Spinal cord (tissue), 10 donors: Measurements from ENCODE around the gene RMDN2. TPM values are rescaled to one million over a fixed set of nuclear protein-coding genes. Genes with fewer than 3 reads are reported as not detected.
"Not testable (repeated sequence)": the region's sequence is repeated elsewhere in the genome, so short reads cannot be mapped to it uniquely, and the experiment has no call there.

Source experiments
- DNase-seq, 6 donors: peaks; one replicate each; pipeline versions ENCODE4 v3.0.0 to v3.0.0-alpha.2; 2013 to 2015; ENCODE audit warnings: low spot score in 6 of 6, low read depth in 4 of 6
- H3K27ac ChIP-seq: one replicate; pipeline ENCODE4 v1.5.1; 2013; ENCODE audit warnings: low read depth, low read length, control low read depth
- H3K27me3 ChIP-seq: one replicate; pipeline ENCODE4 v1.6.1; 2013; ENCODE audit warnings: low read length; ENCODE audit not compliant: control insufficient read depth, insufficient read depth
- H3K36me3 ChIP-seq: one replicate; pipeline ENCODE4 v1.6.1; 2013; ENCODE audit warnings: low read length; ENCODE audit not compliant: control insufficient read depth, insufficient read depth
- H3K4me1 ChIP-seq: one replicate; pipeline ENCODE4 v1.6.1; 2013; ENCODE audit warnings: low read length; ENCODE audit not compliant: control insufficient read depth, insufficient read depth
- H3K4me3 ChIP-seq: one replicate; pipeline ENCODE4 v1.5.1; 2013; ENCODE audit warnings: low read depth, low read length, control low read depth
- H3K9me3 ChIP-seq: one replicate; pipeline ENCODE4 v1.6.1; 2013; ENCODE audit warnings: low read length; ENCODE audit not compliant: control insufficient read depth, insufficient read depth
- WGBS: methylation state at CpG from one replicate; pipeline ENCODE4 v1.1.5; 2013; ENCODE audit warnings: missing lambda C conversion rate; ENCODE audit not compliant: insufficient coverage; 5-methylcytosine and 5-hydroxymethylcytosine counted together
- polyA plus RNA-seq, 2 donors: library from polyadenylated mRNA; unstranded; fragments of 120-200 nt; gene quantifications; one replicate each; pipeline ENCODE4 v1.2.1, GENCODE V29; 2013; ENCODE audit not compliant: insufficient read length in 2 of 2
- total RNA-seq, 2 donors: library from RNA; depleted of rRNA in 1 of 2; stranded (reverse); fragments of 120-200 nt in 1 of 2; fragments of >200 nt in 1 of 2; gene quantifications; one replicate each; pipeline versions ENCODE4 v1.2.3 to v1.2.4, GENCODE V29; 2013 to 2014
- donor health status: healthy.

Gene RMDN2
- total and polyA plus RNA-seq, 4 donors: 5.4 to 16.7 (median 11.4) TPM

DNA sequence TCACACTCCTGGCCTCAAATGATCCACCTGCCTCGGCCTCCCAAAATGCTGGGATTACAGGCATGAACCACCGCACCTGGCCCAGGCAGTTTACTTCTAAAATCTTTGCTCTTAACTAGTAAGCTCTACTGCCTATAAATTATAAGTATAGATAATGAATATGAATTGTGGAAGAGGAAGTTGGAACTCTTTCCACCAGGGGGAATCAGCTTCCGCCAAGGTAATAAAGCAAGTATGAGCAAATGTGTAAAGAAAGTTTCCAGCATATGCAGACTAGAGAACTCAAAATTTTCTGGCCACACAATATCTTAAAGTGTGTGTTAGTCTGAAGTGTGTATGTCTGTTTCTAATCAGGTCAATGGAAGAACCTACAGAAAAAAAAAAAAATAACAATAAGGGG is 68.1 kb downstream of the RMDN2 start:
- no CpG with 5 or more reads among the region's 3 CpGs for WGBS
- H3K4me1 ChIP-seq: no peaks in the 10 kb centered on the region
- no peaks in the 10 kb centered on the region for H3K9me3 ChIP-seq
- no peaks in the 10 kb centered on the region for H3K27me3 ChIP-seq
- no peak overlapping the region for H3K27ac ChIP-seq
- no peak overlapping the region for H3K4me3 ChIP-seq
- DNase-seq: no peak
- H3K36me3 ChIP-seq: peaks cover 1% of the 10 kb centered on the region

GRCh38 chr2:37997629-37998028 is 72.5 kb downstream of the RMDN2 start:
- Histone ChIP-seq H3K9me3 (no peaks in the 10 kb centered on the region), H3K27ac (no peak overlapping the region), H3K4me3 (no peak overlapping the region), H3K27me3 (no peaks in the 10 kb centered on the region), H3K36me3 (peaks cover 6% of the 10 kb centered on the region), H3K4me1 (no peaks in the 10 kb centered on the region)
- WGBS: no CpG with 5 or more reads among the region's 1 CpG
- no peak for DNase-seq

GRCh38 chr2:38000485-38001222 is 75.6 kb downstream of the RMDN2 start:
- Histone ChIP-seq H3K9me3 (no peaks in the 10 kb centered on the region), H3K4me3 (no peak overlapping the region), H3K27me3 (no peaks in the 10 kb centered on the region), H3K36me3 (peaks cover 6% of the 10 kb centered on the region), H3K27ac (no peak overlapping the region), H3K4me1 (no peaks in the 10 kb centered on the region)
- 100% methylated on average over 1 of the region's 1 CpG for WGBS
- no peak for DNase-seq

DNA sequence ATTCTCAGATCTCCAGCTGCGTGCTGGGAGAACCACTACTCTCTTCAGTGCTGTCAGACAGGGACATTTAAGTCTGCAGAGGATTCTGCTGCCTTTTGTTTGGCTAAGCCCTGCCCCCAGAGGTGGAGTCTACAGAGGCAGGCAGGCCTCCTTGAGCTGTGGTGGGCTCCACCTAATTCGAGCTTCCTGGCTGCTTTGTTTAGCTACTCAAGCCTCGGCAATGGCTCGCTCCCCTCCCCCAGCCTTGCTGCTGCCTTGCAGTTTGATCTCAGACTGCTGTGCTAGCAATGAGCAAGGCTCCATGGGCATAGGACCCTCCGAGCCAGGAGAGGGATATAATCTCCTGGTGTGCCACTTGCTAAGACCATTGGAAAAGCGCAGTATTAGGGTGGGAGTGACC is 85.1 kb downstream of the RMDN2 start:
- not testable (repeated sequence) for H3K9me3 ChIP-seq, H3K27ac ChIP-seq, DNase-seq, H3K27me3 ChIP-seq, H3K36me3 ChIP-seq, H3K4me1 ChIP-seq, H3K4me3 ChIP-seq
- 85% methylated on average over 5 of the region's 6 CpGs for WGBS

GRCh38 chr2:38010995-38011394 is 85.9 kb downstream of the RMDN2 start:
- no peaks in the 10 kb centered on the region for H3K4me1 ChIP-seq
- H3K9me3 ChIP-seq: no peaks in the 10 kb centered on the region
- H3K27ac ChIP-seq: no peak overlapping the region
- H3K4me3 ChIP-seq: no peak overlapping the region
- WGBS: 88% methylated on average over 1 of the region's 1 CpG
- no peaks in the 10 kb centered on the region for H3K27me3 ChIP-seq
- no peak for DNase-seq
- no peaks in the 10 kb centered on the region for H3K36me3 ChIP-seq

DNA sequence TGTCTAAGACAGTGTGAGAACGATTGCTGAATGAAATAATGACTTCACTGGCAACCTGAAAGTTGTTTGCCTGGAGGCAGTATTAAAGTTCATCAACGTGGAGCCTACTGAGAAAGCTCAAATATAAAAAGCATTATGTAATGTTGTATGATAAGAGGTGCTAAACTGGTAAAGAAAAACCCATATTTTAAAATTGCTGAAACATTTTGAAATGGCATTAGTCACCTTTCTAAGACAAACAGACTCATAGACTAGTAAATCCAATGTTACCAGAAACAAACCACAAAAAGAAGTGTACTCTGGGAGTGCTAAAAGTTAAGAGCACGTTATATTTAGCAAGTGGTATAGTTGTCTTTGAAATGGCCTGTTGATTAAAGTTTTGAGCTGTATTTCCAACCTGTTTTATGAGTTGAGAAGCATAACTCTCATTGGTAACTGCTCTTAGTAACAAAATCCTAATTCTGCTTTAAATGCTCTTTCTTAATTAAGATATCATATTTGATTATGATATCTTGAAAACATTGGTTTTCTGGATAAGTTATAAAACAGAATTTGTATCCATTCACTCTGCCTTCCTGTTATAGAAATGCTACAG is 88.2 kb downstream of the RMDN2 start:
- WGBS: 73% methylated on average over 2 of the region's 3 CpGs

GRCh38 chr2:38016219-38016618 is 91.1 kb downstream of the RMDN2 start:
- no peak for DNase-seq
- no peak overlapping the region for H3K27ac ChIP-seq
- no peaks in the 10 kb centered on the region for H3K36me3 ChIP-seq
- H3K4me1 ChIP-seq: no peaks in the 10 kb centered on the region
- no peaks in the 10 kb centered on the region for H3K9me3 ChIP-seq
- WGBS: no CpG with 5 or more reads among the region's 1 CpG
- no peaks in the 10 kb centered on the region for H3K27me3 ChIP-seq
- no peak overlapping the region for H3K4me3 ChIP-seq

More for the DNA sequence above, 88.2 kb downstream of the RMDN2 start:
- Histone ChIP-seq H3K36me3 (no peaks in the 10 kb centered on the region), H3K4me1 (no peaks in the 10 kb centered on the region), H3K27ac (no peak overlapping the region), H3K27me3 (no peaks in the 10 kb centered on the region), H3K9me3 (no peaks in the 10 kb centered on the region), H3K4me3 (no peak overlapping the region)
- DNase-seq: no peak

GRCh38 chr2:38017836-38018235 is 92.7 kb downstream of the RMDN2 start:
- Histone ChIP-seq H3K27ac (no peak overlapping the region), H3K9me3 (no peaks in the 10 kb centered on the region), H3K4me3 (no peak overlapping the region), H3K27me3 (no peaks in the 10 kb centered on the region), H3K36me3 (no peaks in the 10 kb centered on the region), H3K4me1 (no peaks in the 10 kb centered on the region)
- 74% methylated on average over 6 of the region's 7 CpGs for WGBS
- DNase-seq: no peak

DNA sequence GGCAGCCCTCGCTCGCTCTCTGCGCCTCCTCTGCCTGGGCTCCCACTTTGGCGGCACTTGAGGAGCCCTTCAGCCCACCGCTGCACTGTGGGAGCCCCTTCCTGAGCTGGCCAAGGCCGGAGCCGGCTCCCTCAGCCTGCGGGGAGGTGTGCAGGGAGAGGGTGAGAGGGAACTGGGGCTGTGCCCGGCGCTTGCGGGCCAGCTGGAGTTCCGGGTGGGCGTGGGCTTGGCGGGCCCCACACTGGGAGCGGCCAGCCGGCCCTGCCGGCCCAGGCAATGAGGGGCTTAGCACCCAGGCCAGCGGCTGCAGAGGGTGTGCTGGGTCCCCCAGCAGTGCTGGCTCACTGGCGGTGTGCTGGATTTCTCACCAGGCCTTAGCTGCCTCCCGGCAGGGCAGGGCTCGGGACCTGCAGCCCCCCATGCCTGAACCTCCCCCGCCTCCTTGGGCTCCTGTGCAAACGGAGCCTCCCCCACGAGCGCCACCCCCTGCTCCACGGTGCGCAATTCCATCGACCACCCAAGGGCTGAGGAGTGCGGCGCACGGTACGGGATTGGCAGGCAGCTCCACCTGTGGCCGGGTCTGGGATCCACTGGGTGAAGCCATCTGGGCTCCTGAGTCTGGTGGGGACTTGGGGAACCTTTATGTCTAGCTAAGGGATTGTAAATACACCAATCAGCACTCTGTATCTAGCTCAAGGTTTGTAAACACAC is 95.4 kb downstream of the RMDN2 start:
- not testable (repeated sequence) for H3K27me3 ChIP-seq, H3K27ac ChIP-seq, DNase-seq, H3K4me3 ChIP-seq, H3K36me3 ChIP-seq, H3K9me3 ChIP-seq, H3K4me1 ChIP-seq
- WGBS: 96% methylated on average over 23 of the region's 33 CpGs

DNA sequence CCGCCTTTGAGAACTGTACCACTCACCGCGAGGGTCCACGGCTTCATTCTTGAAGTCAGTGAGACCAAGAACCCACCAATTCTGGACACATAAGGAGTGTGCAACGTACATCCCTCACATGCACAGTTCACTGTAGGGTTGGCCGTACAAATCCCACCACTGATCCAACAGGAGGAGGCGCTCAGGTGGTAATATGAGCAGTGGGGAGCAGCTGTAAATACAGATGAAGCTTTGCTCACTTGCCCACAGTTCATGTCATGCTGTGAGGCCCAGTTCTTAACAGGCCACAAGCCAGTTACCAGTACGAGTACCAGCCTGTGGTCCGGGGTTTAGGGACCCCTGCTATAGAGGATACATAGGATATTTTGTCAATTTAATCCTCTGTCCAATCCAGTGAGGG is 96.5 kb downstream of the RMDN2 start:
- no peaks in the 10 kb centered on the region for H3K4me1 ChIP-seq
- H3K27me3 ChIP-seq: no peaks in the 10 kb centered on the region
- H3K4me3 ChIP-seq: no peak overlapping the region
- H3K9me3 ChIP-seq: no peaks in the 10 kb centered on the region
- WGBS: 98% methylated on average over 5 of the region's 9 CpGs
- H3K27ac ChIP-seq: no peak overlapping the region
- H3K36me3 ChIP-seq: no peaks in the 10 kb centered on the region
- DNase-seq: no peak
